ENCODE data around the gene PLEKHA7. TPM values are rescaled to one million over a fixed set of nuclear protein-coding genes. Genes with fewer than 3 reads are reported as not detected.

PLEKHA7 gene
- polyA plus RNA-seq, 1 of the 3 experiments (the other 2 are of a cell fraction) = 0.12 TPM

DNA sequence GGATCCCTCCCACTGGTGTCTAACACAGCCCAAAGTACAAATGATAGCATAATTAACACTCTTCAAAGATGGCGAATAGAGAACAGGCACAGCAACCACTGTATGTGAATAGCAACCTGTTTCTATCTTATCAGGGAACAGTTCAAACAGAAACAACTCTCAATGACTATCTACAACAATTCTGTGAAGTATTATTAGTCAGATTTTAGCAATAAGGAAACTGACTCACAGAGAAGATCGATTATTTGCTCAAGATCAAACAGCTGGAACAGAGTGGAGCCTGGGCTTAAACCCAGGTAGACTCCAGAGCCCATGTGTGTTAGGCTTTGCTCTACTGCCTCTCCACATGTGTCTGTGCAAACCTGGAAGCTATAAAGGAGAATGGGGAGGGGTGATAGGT is 187.1 kb downstream of the PLEKHA7 start:
- Histone ChIP-seq H4K20me1 (ENCODE audit: insufficient read depth) (no peaks in the 10 kb centered on the region), H3K9ac (no peak overlapping the region), H3K27ac (ENCODE audit: low read depth in 2 of 2, low read length in 1 of 2) (no peak overlapping the region), H3K36me3 (replicated peaks in 1 of 2; ENCODE audit: control insufficient read depth in 1 of 2, insufficient read depth in 2 of 2, low read length in 1 of 2) (no peaks in the 10 kb centered on the region), H3K79me2 (ENCODE audit: insufficient read depth) (no peaks in the 10 kb centered on the region), H3K27me3 (ENCODE audit: insufficient read depth) (no peaks in the 10 kb centered on the region; the same call in 1 of the 2 replicates), H3K4me2 (no peak overlapping the region), H3K9me3 (no peaks in the 10 kb centered on the region), H2AFZ (ENCODE audit: low read depth) (no peak overlapping the region), H3K4me1 (ENCODE audit: control insufficient read depth in 1 of 2, insufficient read depth in 2 of 2, low read depth in 1 of 2, low read length in 1 of 2) (peaks cover 0 to 3% of the 10 kb centered on the region in 2 experiments; a peak in 1 of 4 replicates), H3F3A (replicated peaks; ENCODE audit: insufficient read depth) (no peaks in the 10 kb centered on the region), H3K9me2 (no peaks in the 10 kb centered on the region), H3K4me3 (ENCODE audit: low read depth in 2 of 2, low read length in 1 of 2) (no peak overlapping the region)
- ChIA-PET CTCF (no interaction called here), POLR2A (no interaction called here)
- no peak for DNase-seq
- 46% methylated on average over 2 of the region's 2 CpGs for WGBS (ENCODE audit: low lambda C conversion rate)
- TF ChIP-seq, protein P1, sequence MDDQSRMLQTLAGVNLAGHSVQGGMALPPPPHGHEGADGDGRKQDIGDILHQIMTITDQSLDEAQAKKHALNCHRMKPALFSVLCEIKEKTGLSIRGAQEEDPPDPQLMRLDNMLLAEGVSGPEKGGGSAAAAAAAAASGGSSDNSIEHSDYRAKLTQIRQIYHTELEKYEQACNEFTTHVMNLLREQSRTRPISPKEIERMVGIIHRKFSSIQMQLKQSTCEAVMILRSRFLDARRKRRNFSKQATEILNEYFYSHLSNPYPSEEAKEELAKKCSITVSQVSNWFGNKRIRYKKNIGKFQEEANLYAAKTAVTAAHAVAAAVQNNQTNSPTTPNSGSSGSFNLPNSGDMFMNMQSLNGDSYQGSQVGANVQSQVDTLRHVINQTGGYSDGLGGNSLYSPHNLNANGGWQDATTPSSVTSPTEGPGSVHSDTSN (IDR thresholded peaks at IDR 0.05) = no peak
- no peak for TF ChIP-seq MEF2A (IDR thresholded peaks at IDR 0.05; ENCODE audit: borderline replicate concordance, low read depth)
- no peak for TF ChIP-seq CHD2 (IDR thresholded peaks at IDR 0.05; ENCODE audit: low read length, partially characterized antibody)
- no peak for TF ChIP-seq RFX5 (IDR thresholded peaks at IDR 0.05; ENCODE audit: low read length)
- no peak for TF ChIP-seq TAF1 (IDR thresholded peaks at IDR 0.05; ENCODE audit: borderline replicate concordance, low read depth, low read length)
- no peak for TF ChIP-seq GATA2 (CRISPR knock-in tag; IDR thresholded peaks at IDR 0.05)
- TF ChIP-seq MXI1 (IDR thresholded peaks at IDR 0.05; ENCODE audit: low read depth, low read length) = no peak
- no peak for TF ChIP-seq USF2 (IDR thresholded peaks at IDR 0.05; ENCODE audit: borderline replicate concordance, low read depth, low read length)
- TF ChIP-seq TCF12 (IDR thresholded peaks at IDR 0.05) = no peak
- no peak for TF ChIP-seq FOSL2 (IDR thresholded peaks at IDR 0.05; ENCODE audit: borderline replicate concordance, low read depth)
- no peak for TF ChIP-seq RCOR1 (IDR thresholded peaks at IDR 0.05; ENCODE audit: low read length)
- TF ChIP-seq YY1 (IDR thresholded peaks at IDR 0.05; ENCODE audit: low read depth) = no peak

DNA sequence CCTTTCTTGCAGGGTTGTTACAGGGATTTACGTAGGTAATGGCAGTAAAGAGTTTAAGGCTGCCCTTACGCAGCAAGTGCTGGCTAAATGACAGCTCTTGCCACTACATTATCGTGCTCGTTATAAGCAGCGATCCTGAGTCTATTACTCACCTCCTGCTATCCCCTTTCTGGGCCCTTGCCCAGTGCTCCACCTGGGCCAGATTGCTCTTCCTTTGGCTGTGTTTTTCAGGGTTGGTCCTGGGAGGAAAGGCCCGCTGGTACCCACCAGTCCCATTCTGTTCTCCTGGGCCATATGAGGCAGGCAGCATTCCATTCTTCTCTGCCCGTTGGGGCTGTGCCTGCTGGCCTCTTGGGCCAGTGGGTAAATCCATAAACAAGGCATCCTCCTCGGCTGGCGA is 188.2 kb downstream of the PLEKHA7 start:
- peaks cover 0 to 3% of the 10 kb centered on the region in 2 experiments; a peak in 2 of 4 replicates for H3K4me1 ChIP-seq (ENCODE audit: control insufficient read depth in 1 of 2, insufficient read depth in 2 of 2, low read depth in 1 of 2, low read length in 1 of 2)
- no peak overlapping the region for H3K4me3 ChIP-seq (ENCODE audit: low read depth in 2 of 2, low read length in 1 of 2)
- no peak for DNase-seq
- no peaks in the 10 kb centered on the region for H3K9me3 ChIP-seq
- H3F3A ChIP-seq (replicated peaks; ENCODE audit: insufficient read depth) = no peaks in the 10 kb centered on the region
- H3K27ac ChIP-seq (ENCODE audit: low read depth in 2 of 2, low read length in 1 of 2) = no peak overlapping the region
- H3K9ac ChIP-seq = no peak overlapping the region
- ChIA-PET POLR2A (no interaction called here), CTCF (interaction anchor here (1.1 kb wide), 1 partner anchor 38 kb away, joined by 6 read pairs; no protein-coding TSS in a partner anchor)
- no peak overlapping the region for H2AFZ ChIP-seq (ENCODE audit: low read depth)
- H3K9me2 ChIP-seq = no peaks in the 10 kb centered on the region
- H3K27me3 ChIP-seq (ENCODE audit: insufficient read depth) = no peaks in the 10 kb centered on the region
- TF ChIP-seq FOXJ3 (CRISPR knock-in tag; IDR thresholded peaks at IDR 0.05) (no peak), ELF1 (IDR thresholded peaks at IDR 0.05) (no peak), GATA2 (CRISPR knock-in tag; IDR thresholded peaks at IDR 0.05) (no peak), NRF1 (IDR thresholded peaks at IDR 0.05; ENCODE audit: low read depth, low read length) (no peak), POLR2AphosphoS5 (IDR thresholded peaks at IDR 0.05; ENCODE audit: low read depth, low read length) (no peak), YY1 (IDR thresholded peaks at IDR 0.05; ENCODE audit: low read depth) (no peak), SMC3 (IDR thresholded peaks at IDR 0.05; ENCODE audit: low read depth, low read length) (no peak), TEAD4 (IDR thresholded peaks at IDR 0.05; ENCODE audit: borderline replicate concordance, insufficient read depth) (no peak)
- TF ChIP-seq, protein P1 (IDR thresholded peaks at IDR 0.05) = no peak
- H4K20me1 ChIP-seq (ENCODE audit: insufficient read depth) = no peaks in the 10 kb centered on the region
- WGBS (ENCODE audit: low lambda C conversion rate) = 76% methylated on average over 9 of the region's 9 CpGs
- no peaks in the 10 kb centered on the region for H3K36me3 ChIP-seq (replicated peaks in 1 of 2; ENCODE audit: control insufficient read depth in 1 of 2, insufficient read depth in 2 of 2, low read length in 1 of 2)
- H3K4me2 ChIP-seq = no peak overlapping the region
- no peaks in the 10 kb centered on the region for H3K79me2 ChIP-seq (ENCODE audit: insufficient read depth)
